Measurements from ENCODE around the gene MAGEA9.
"Not testable (repeated sequence)": the region's sequence is repeated elsewhere in the genome, so short reads cannot be mapped to it uniquely, and the experiment has no call there.

Gene MAGEA9

GRCh38 chrX:149818652-149819051, 36.9 kb downstream of the MAGEA9 start:
- DNase-seq: no peak

- no peak for DNase-seq
Measured at GRCh38 chrX:149819371-149819770, 37.6 kb downstream of the MAGEA9 start.

GRCh38 chrX:149825424-149825823, 43.7 kb downstream of the MAGEA9 start:
- DNase-seq: no peak

DNA sequence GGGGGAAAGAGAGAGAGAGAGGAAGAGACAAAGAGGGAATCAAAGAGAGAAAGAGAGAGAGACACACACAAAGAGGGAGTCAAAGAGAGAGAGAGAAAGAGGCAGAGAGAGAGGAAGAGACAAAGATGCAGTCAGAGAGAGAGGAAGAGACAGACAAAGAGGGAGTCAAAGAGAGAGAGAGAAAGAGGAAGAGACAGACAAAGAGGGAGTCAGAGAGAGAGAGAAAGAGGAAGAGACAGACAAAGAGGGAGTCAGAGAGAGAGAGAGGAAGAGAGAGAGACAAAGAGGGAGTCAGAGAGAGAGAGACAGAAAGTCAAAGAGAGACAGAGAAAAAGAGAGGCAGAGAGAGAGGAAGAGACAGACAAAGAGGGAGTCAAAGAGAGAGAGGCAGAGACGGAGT, 45.5 kb downstream of the MAGEA9 start:
- no peak for DNase-seq

- no peak for DNase-seq
Measured at GRCh38 chrX:149829751-149830191, 48.0 kb downstream of the MAGEA9 start.

DNA sequence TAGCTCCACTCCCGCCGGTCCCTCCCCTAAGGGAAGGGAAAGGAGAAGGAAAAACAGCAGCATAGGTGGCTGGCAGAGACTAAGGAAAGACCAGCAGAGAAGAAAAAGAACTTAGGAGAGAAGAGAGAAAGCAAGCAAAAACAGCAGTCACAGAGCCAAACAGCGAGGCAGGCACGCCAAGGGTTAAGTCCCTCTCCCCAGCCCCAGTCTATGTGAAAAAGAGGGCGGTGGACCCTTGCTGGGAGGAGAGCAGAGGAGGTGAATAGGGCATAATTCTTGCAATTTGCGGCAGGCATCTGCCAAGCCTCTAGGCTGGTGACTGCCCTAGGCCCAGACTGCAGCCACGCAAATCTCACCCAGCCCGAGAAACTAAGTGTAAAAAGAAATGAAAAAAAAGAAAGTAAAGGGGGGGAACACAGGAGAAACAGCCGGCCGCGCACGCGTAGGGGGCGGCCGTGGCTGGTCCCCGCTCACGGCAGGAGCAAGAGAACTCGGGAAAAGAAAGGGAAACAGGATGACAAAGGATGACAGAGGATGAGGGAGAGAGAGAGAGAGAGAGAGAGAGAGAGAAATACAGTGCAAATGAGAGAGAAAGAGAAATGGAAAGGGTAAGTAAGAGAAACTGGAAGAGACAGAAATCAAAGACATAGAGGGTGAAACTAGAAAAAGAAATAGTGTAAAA, 48.6 kb downstream of the MAGEA9 start:
- no peak for DNase-seq

DNA sequence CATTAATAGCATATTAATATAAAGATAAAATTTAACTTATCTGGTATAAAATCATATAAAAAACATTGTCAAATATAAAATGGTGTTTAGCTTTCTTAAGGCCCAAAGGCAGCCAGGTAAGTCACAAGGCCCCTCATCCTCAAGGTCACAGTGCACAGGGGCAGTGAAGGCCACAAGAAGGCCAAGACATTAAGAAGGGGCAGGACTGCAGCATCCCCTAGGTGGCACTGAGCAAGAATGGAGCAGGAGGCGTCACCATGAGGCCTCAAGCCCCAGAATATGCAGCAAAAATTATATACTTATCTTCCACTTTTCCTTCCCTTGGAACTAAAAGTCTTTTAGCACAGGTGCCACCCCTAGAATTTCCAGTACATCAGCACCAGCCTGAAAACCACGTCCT, 49.7 kb downstream of the MAGEA9 start:
- no peak for DNase-seq

- not testable (repeated sequence) for DNase-seq
Measured at GRCh38 chrX:149836728-149837127, 55.0 kb downstream of the MAGEA9 start.

DNA sequence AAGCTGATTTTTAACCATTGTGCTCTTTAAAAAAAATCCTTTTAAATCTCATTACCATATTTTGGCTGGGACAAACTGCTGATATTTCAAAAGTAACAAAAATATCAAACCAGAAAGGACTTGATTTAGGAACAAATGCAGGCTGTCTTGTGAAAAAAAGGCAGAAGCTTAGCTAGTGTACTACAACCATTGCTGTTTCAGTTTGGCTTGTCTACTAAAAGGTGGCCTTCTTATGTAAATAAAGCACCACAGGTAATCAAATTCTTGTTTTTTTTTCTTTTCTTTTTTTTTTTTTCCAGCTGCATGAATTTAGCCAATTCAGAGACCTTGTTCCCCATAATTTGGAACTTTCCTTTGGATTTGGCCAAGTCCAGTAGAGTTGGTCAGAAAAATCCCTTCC, 55.4 kb downstream of the MAGEA9 start:
- no peak for DNase-seq
